H1 (cell line): Measurements from ENCODE around the gene INVS. TPM values are rescaled to one million over a fixed set of nuclear protein-coding genes. Genes with fewer than 3 reads are reported as not detected.

Experiments
- CTCF ChIA-PET: fragments of 300-600 bp; sonication (Branson Sonifier 250); formaldehyde crosslinking; loops from one replicate; lab custom pipeline; 2021; ENCODE audit not compliant: partially characterized antibody; lab: Charles Lee
- POLR2A ChIA-PET: fragments of 300-600 bp; sonication (Branson Sonifier 250); formaldehyde crosslinking; loops from one replicate; lab custom pipeline; 2021; ENCODE audit warnings: inconsistent platforms; ENCODE audit not compliant: partially characterized antibody; lab: Charles Lee
- DNase-seq, 2 experiments: peaks; one replicate each; pipeline versions ENCODE4 v3.0.0 to v3.0.0-alpha.2; 2010 to 2022; ENCODE audit warnings: low spot score in 2 of 2, low read depth in 1 of 2, mixed read lengths in 1 of 2
- FAIRE-seq: peaks from 2 replicates; lab custom pipeline; 2011; peaks lifted over from hg19 to GRCh38; lab: Jason Lieb, UNC
- H2AFZ ChIP-seq: 2 replicates; pipeline ENCODE4 v1.8.1; 2012; ENCODE audit warnings: low read length, inconsistent platforms
- H2AK5ac ChIP-seq: 2 replicates; pipeline ENCODE4 v1.6.1; 2013; ENCODE audit warnings: low read depth, low read length
- H2BK120ac ChIP-seq: replicated peaks from 2 replicates; pipeline ENCODE3; 2013; ENCODE audit warnings: low read depth, low read length, inconsistent platforms
- H2BK12ac ChIP-seq: 2 replicates; pipeline ENCODE4 v1.6.1; 2013; ENCODE audit warnings: low read depth, low read length
- H2BK15ac ChIP-seq: 2 replicates; pipeline ENCODE4 v1.6.1; 2013; ENCODE audit warnings: low read length
- H2BK20ac ChIP-seq: 2 replicates; pipeline ENCODE4 v1.6.1; 2013; ENCODE audit warnings: low read length
- H2BK5ac ChIP-seq: 2 replicates; pipeline ENCODE4 v1.6.1; 2013; ENCODE audit warnings: low read depth, low read length
- H3K14ac ChIP-seq: 2 replicates; pipeline ENCODE4 v1.6.1; 2013; ENCODE audit warnings: inconsistent platforms; ENCODE audit not compliant: insufficient read length
- H3K18ac ChIP-seq: 2 replicates; pipeline ENCODE4 v1.6.1; 2013; ENCODE audit warnings: low read length; ENCODE audit errors: extremely low read depth
- H3K23ac ChIP-seq: 2 replicates; pipeline ENCODE4 v1.6.1; 2013; ENCODE audit warnings: inconsistent platforms; ENCODE audit not compliant: insufficient read length
- H3K23me2 ChIP-seq: 2 replicates; pipeline ENCODE4 v1.6.1; 2013; ENCODE audit warnings: low read depth, low read length
- H3K27ac ChIP-seq: 2 replicates; pipeline ENCODE4 v1.6.1; 2011; ENCODE audit warnings: low read depth, low read length, inconsistent platforms
- H3K27me3 ChIP-seq, 4 experiments: replicated peaks in 1 of 4; 1 replicate in 1 of 4; 2 replicates in 3 of 4; pipeline versions ENCODE4 v1.6.1 to v1.8.1; 2011 to 2013; ENCODE audit warnings: low read length in 3 of 4, mild to moderate bottlenecking in 3 of 4, inconsistent platforms in 2 of 4, mixed read lengths in 2 of 4, moderate library complexity in 1 of 4; ENCODE audit not compliant: control insufficient read depth in 3 of 4, insufficient read depth in 3 of 4; ENCODE audit errors: extremely low read depth in 1 of 4
- H3K36me3 ChIP-seq, 4 experiments: 2 replicates each; pipeline versions ENCODE4 v1.6.1 to v1.8.1; 2011 to 2013; ENCODE audit warnings: mild to moderate bottlenecking in 4 of 4, low read length in 3 of 4, moderate library complexity in 2 of 4, control low read depth in 1 of 4, inconsistent platforms in 1 of 4; ENCODE audit not compliant: insufficient read depth in 4 of 4, control insufficient read depth in 2 of 4
- H3K4ac ChIP-seq: replicated peaks from 2 replicates; pipeline ENCODE3; 2013; ENCODE audit warnings: low read length, low read depth, mixed read lengths, inconsistent platforms; ENCODE audit not compliant: insufficient read length
- H3K4me1 ChIP-seq, 4 experiments: replicated peaks in 1 of 4; 1 replicate in 1 of 4; 2 replicates in 3 of 4; pipeline versions ENCODE4 v1.6.1 to v1.8.1; 2011 to 2013; ENCODE audit warnings: low read length in 3 of 4, inconsistent platforms in 2 of 4, mixed read lengths in 1 of 4; ENCODE audit not compliant: insufficient read depth in 4 of 4, control insufficient read depth in 3 of 4
- H3K4me2 ChIP-seq, 2 experiments: 2 replicates each; pipeline versions ENCODE4 v1.6.1 to v1.8.1; 2011 to 2013; ENCODE audit warnings: low read depth in 2 of 2, low read length in 2 of 2, control low read depth in 1 of 2, inconsistent platforms in 1 of 2, mild to moderate bottlenecking in 1 of 2; ENCODE audit not compliant: insufficient read depth in 1 of 2
- H3K4me3 ChIP-seq, 4 experiments: fragments of 200-600, 300-600 bp in 1 of 4; sonication (generic), shearing (Covaris generic), sonication (Bioruptor Twin) in 1 of 4; 2 replicates each; pipeline versions ENCODE4 v1.5.1 to v1.8.1; 2011 to 2016; ENCODE audit warnings: low read length in 4 of 4, low read depth in 3 of 4, control low read depth in 2 of 4, inconsistent platforms in 2 of 4, mild to moderate bottlenecking in 2 of 4, mixed read lengths in 1 of 4, moderate library complexity in 1 of 4; ENCODE audit not compliant: insufficient read depth in 2 of 4; ENCODE audit errors: extremely low read depth in 1 of 4
- H3K56ac ChIP-seq: replicated peaks from 2 replicates; pipeline ENCODE3; 2013; ENCODE audit warnings: low read depth, mild to moderate bottlenecking, mixed read lengths, low read length, inconsistent platforms; ENCODE audit not compliant: insufficient read length
- H3K79me1 ChIP-seq: 2 replicates; pipeline ENCODE4 v1.6.1; 2013; ENCODE audit warnings: low read depth, low read length, control low read depth
- H3K79me2 ChIP-seq, 2 experiments: 2 replicates each; pipeline versions ENCODE4 v1.6.1 to v1.8.1; 2012 to 2013; ENCODE audit warnings: low read length in 2 of 2, mild to moderate bottlenecking in 2 of 2, inconsistent platforms in 1 of 2; ENCODE audit not compliant: insufficient read depth in 2 of 2, control insufficient read depth in 1 of 2
- H3K9ac ChIP-seq, 4 experiments: replicated peaks in 1 of 4; 1 replicate in 1 of 4; 2 replicates in 3 of 4; pipeline versions ENCODE4 v1.6.1 to v1.8.1; 2011 to 2013; ENCODE audit warnings: low read depth in 3 of 4, low read length in 3 of 4, control low read depth in 2 of 4, mild to moderate bottlenecking in 2 of 4, moderate library complexity in 2 of 4, inconsistent platforms in 1 of 4; ENCODE audit errors: extremely low read depth in 1 of 4
- H3K9me3 ChIP-seq, 2 experiments: 2 replicates each; pipeline versions ENCODE4 v1.6.1 to v1.8.1; 2012 to 2013; ENCODE audit warnings: mild to moderate bottlenecking in 2 of 2, moderate library complexity in 2 of 2, control low read depth in 1 of 2, inconsistent platforms in 1 of 2, low read depth in 1 of 2, low read length in 1 of 2, mixed read lengths in 1 of 2; ENCODE audit not compliant: insufficient read depth in 2 of 2
- H4K20me1 ChIP-seq, 2 experiments: replicated peaks in 1 of 2; 2 replicates each; pipeline versions ENCODE3 to v1.8.1; 2011 to 2013; ENCODE audit warnings: inconsistent platforms in 2 of 2, low read length in 2 of 2, mild to moderate bottlenecking in 1 of 2; ENCODE audit not compliant: insufficient read depth in 2 of 2, control insufficient read depth in 1 of 2
- H4K5ac ChIP-seq: 2 replicates; pipeline ENCODE4 v1.6.1; 2013; ENCODE audit warnings: low read length, low read depth, mixed read lengths, inconsistent platforms; ENCODE audit not compliant: insufficient read length
- H4K8ac ChIP-seq: 2 replicates; pipeline ENCODE4 v1.8.0; 2013; ENCODE audit warnings: mild to moderate bottlenecking, moderate library complexity, low read length, inconsistent platforms; ENCODE audit not compliant: insufficient read depth; ENCODE audit errors: extremely low read depth
- H4K91ac ChIP-seq: replicated peaks from 2 replicates; pipeline ENCODE3; 2013; ENCODE audit warnings: low read length, mixed read lengths, inconsistent platforms; ENCODE audit not compliant: insufficient read length
- JUN ChIP-seq: IDR thresholded peaks from 2 replicates; pipeline ENCODE4 v1.6.1; 2011; ENCODE audit warnings: low read depth, mild to moderate bottlenecking, improper control_type of control experiment, low read length
- WGBS, 2 experiments: shearing (Covaris generic) in 1 of 2; methylation state at CpG; one replicate each; pipeline versions ENCODE4 v1.1.6 to v1.1.7; 2013 to 2015; ENCODE audit warnings: low lambda C conversion rate in 2 of 2, mixed read lengths in 2 of 2, inconsistent platforms in 1 of 2, low coverage in 1 of 2, missing lambda C conversion rate in 1 of 2; ENCODE audit not compliant: insufficient replicate concordance in 2 of 2, insufficient coverage in 1 of 2, insufficient read length in 1 of 2; ENCODE audit errors: extremely low coverage in 1 of 2, missing lambda C conversion rate in 1 of 2; 5-methylcytosine and 5-hydroxymethylcytosine counted together
- polyA plus RNA-seq, 7 experiments: library from polyadenylated mRNA; depleted of rRNA in 3 of 7; stranded (reverse) in 5 of 7; unstranded in 2 of 7; fragments of >200 nt in 5 of 7; fragments of 200-250 nt in 2 of 7; gene quantifications; 1 replicate in 5 of 7; 2 replicates in 1 of 7; 4 replicates in 1 of 7; pipeline versions ENCODE4 v1.2.1 to v1.2.3, GENCODE V29; 2011 to 2013; ENCODE audit warnings: missing spikeins in 2 of 7, mixed read lengths in 2 of 7
- total RNA-seq: library from RNA; stranded (reverse); fragmentation: NEBNext Ultra II Directional; extraction: Animal tissue kit (Norgen Biotek cat#: 25700); gene quantifications from 2 replicates; pipeline ENCODE4 v1.2.1, GENCODE V29; 2021

INVS gene
- total and polyA plus RNA-seq, 2 of the 8 experiments (the other 6 are each of a cell fraction or from before 2014, with no cell fraction given), result 4.1 to 6.9 TPM

- Histone ChIP-seq H3K4ac (no peak overlapping the region), H4K8ac (no peak overlapping the region), H3K9me3 (no peaks in the 10 kb centered on the region), H2AFZ (no peak overlapping the region), H3K27me3 (no peaks in the 10 kb centered on the region), H2BK20ac (no peak overlapping the region), H2BK15ac (no peak overlapping the region), H4K20me1 (peaks cover 2 to 8% of the 10 kb centered on the region in 2 experiments), H3K9ac (no peak overlapping the region), H3K18ac (no peak overlapping the region), H2AK5ac (no peak overlapping the region), H3K4me2 (no peak overlapping the region), H3K23ac (no peak overlapping the region), H3K56ac (no peak overlapping the region), H4K91ac (no peak overlapping the region), H3K79me1 (no peaks in the 10 kb centered on the region; the same call in 1 of the 2 replicates), H3K27ac (no peak overlapping the region), H3K23me2 (peaks cover 2% of the 10 kb centered on the region; the same call in 1 of the 2 replicates), H3K4me3 (no peak overlapping the region), H3K4me1 (no peaks in the 10 kb centered on the region), H3K79me2 (peaks cover 0 to 42% of the 10 kb centered on the region in 2 experiments; a peak in 2 of 4 replicates), H3K36me3 (peaks cover 0 to 52% (median 19%) of the 10 kb centered on the region in 4 experiments), H2BK5ac (no peak overlapping the region), H3K14ac (no peak overlapping the region), H4K5ac (no peak overlapping the region), H2BK12ac (no peak overlapping the region), H2BK120ac (no peak overlapping the region)
- no peak for TF ChIP-seq JUN
- DNase-seq (no peak), FAIRE-seq (no peak)
- 95% methylated on average over 3 of the region's 3 CpGs; no CpG with 5 or more reads in 1 of the 2 experiments for WGBS, 2 experiments
- ChIA-PET POLR2A (interaction anchor here (1.0 kb wide), 1 partner anchor 10 kb away, joined by 7 read pairs; no protein-coding TSS in a partner anchor), CTCF (interaction anchor here (1.2 kb wide), 1 partner anchor 20 kb away, joined by 5 read pairs; no protein-coding TSS in a partner anchor)
Measured at GRCh38 chr9:100303747-100304146, 204.7 kb downstream of the INVS start.
